Panc1 (cell line): Measurements from ENCODE around the gene YOD1. TPM values are rescaled to one million over a fixed set of nuclear protein-coding genes. Genes with fewer than 3 reads are reported as not detected.

Experiments used
- ATAC-seq: fragments of 200-7000 bp; cut with Tn5 transposase; 2 replicates; pipeline ENCODE4 v1.9.1; 2020; ENCODE audit warnings: mild to moderate bottlenecking, moderate library complexity
- BruUV-seq: library from RNA; stranded (reverse); fragments of 400-500 nt; replicated peaks from 2 replicates; lab custom pipeline; 2021; lab: Mats Ljungman, UMichigan
- CTCF ChIA-PET: fragments of 300-600 bp; sonication (Branson Sonifier 250); formaldehyde crosslinking; loops from one replicate; lab custom pipeline; 2022; ENCODE audit warnings: antibody characterized with exemption; lab: Charles Lee
- POLR2A ChIA-PET: fragments of 300-600 bp; sonication (Branson Sonifier 250); formaldehyde crosslinking; loops from one replicate; lab custom pipeline; 2022; ENCODE audit warnings: antibody characterized with exemption; lab: Charles Lee
- DNase-seq: peaks from one replicate; pipeline ENCODE4 v3.0.0-alpha.2; 2010; ENCODE audit warnings: low read depth, low spot score
- H3K27ac ChIP-seq: 2 replicates; pipeline ENCODE4 v1.5.1; 2011; ENCODE audit warnings: mild to moderate bottlenecking, low read length, inconsistent platforms
- H3K27me3 ChIP-seq: fragments of 200-500 bp; sonication (Bioruptor generic); 2 replicates; pipeline ENCODE4 v1.6.0; 2014; ENCODE audit warnings: low read length, inconsistent platforms; ENCODE audit not compliant: control insufficient read depth, insufficient read depth
- H3K36me3 ChIP-seq: fragments of 200-500 bp; sonication (Bioruptor generic); 2 replicates; pipeline ENCODE4 v1.5.1; 2014; ENCODE audit warnings: inconsistent platforms, mild to moderate bottlenecking, low read length, moderate library complexity; ENCODE audit not compliant: control insufficient read depth, insufficient read depth
- H3K4me1 ChIP-seq: 2 replicates; pipeline ENCODE4 v1.5.1; 2011; ENCODE audit warnings: inconsistent platforms, mild to moderate bottlenecking, low read length, moderate library complexity; ENCODE audit not compliant: control insufficient read depth, insufficient read depth
- H3K4me3 ChIP-seq, 2 experiments: 2 replicates each; pipeline ENCODE4 v1.5.1; 2011 to 2012; ENCODE audit warnings: low read depth in 2 of 2, low read length in 2 of 2, mild to moderate bottlenecking in 2 of 2, inconsistent platforms in 1 of 2, moderate library complexity in 1 of 2
- H3K9me3 ChIP-seq: fragments of 200-500 bp; sonication (Bioruptor generic); 2 replicates; pipeline ENCODE4 v1.5.1; 2014; ENCODE audit warnings: low read depth, mild to moderate bottlenecking, inconsistent platforms, low read length, moderate library complexity; ENCODE audit not compliant: control insufficient read depth, insufficient read depth
- CTCF ChIP-seq: fragments of 450-650 bp; IDR thresholded peaks from 2 replicates; pipeline ENCODE4 v1.5.1; 2017; ENCODE audit warnings: mild to moderate bottlenecking
- POLR2AphosphoS5 ChIP-seq: IDR thresholded peaks from 2 replicates; pipeline ENCODE4 v1.6.1; 2012; ENCODE audit warnings: mild to moderate bottlenecking, low read depth, low read length, moderate library complexity
- REST ChIP-seq, 2 experiments: IDR thresholded peaks; 2 replicates each; pipeline ENCODE4 v1.6.1; 2011 to 2012; ENCODE audit warnings: low read depth in 2 of 2, control low read depth in 1 of 2, low read length in 1 of 2, mild to moderate bottlenecking in 1 of 2, moderate library complexity in 1 of 2; ENCODE audit not compliant: insufficient read depth in 1 of 2
- SIN3A ChIP-seq: IDR thresholded peaks from 2 replicates; pipeline ENCODE4 v1.6.1; 2012; ENCODE audit warnings: low read depth, mild to moderate bottlenecking, low read length, moderate library complexity, borderline replicate concordance; ENCODE audit not compliant: insufficient read depth
- TCF7L2 ChIP-seq: IDR thresholded peaks from 2 replicates; pipeline ENCODE4 v1.6.1; 2011; ENCODE audit warnings: mild to moderate bottlenecking, low read depth, low read length, inconsistent platforms
- in situ Hi-C: cut with HindIII; loops from 2 replicates; pipeline ENCODE4 v1.10.0; 2016; ENCODE audit warnings: low sequenced_read_pairs, low pct_unique_long_range_greater_than_20kb
- intact Hi-C: fragments of 100-400 bp; cut with micrococcal nuclease; formaldehyde crosslinking; loops from one replicate; pipeline ENCODE4 v1.10.0; 2022; ENCODE audit not compliant: unreplicated experiment
- total RNA-seq: library from RNA; stranded (reverse); gene quantifications from one replicate; pipeline ENCODE4 v1.2.1, GENCODE V29; 2021; ENCODE audit not compliant: unreplicated experiment

YOD1 gene
- total RNA-seq, 1 experiment from 2014 or later = 7.1 TPM

- Histone ChIP-seq H3K36me3 (no peaks in the 10 kb centered on the region), H3K27ac (no peak overlapping the region), H3K4me3 (no peak overlapping the region), H3K4me1 (no peaks in the 10 kb centered on the region), H3K27me3 (peaks cover under 1% of the 10 kb centered on the region), H3K9me3 (no peaks in the 10 kb centered on the region)
- in situ Hi-C loops (no loop called here), intact Hi-C loops (no loop called here)
- TF ChIP-seq SIN3A = no peak
- TF ChIP-seq TCF7L2 = no peak
- no peak for TF ChIP-seq REST (IDR thresholded peaks at IDR 0.05; ENCODE audit: insufficient read depth in 1 of 2, low read depth in 2 of 2, low read length in 1 of 2)
- TF ChIP-seq POLR2AphosphoS5 = no peak
- no peak for TF ChIP-seq CTCF
- no TSS peak for BruUV-seq
- POLR2A ChIA-PET = no interaction called here
- no peak for DNase-seq
- CTCF ChIA-PET = interaction anchor here (0.6 kb wide), 1 partner anchor 818 kb away, joined by 3 read pairs; no protein-coding TSS in a partner anchor
- no peak for ATAC-seq
These were observed 44.1 kb downstream of the YOD1 start for GRCh38 chr1:207006914-207007313.

GRCh38 chr1:207006083-207006482, 44.9 kb downstream of the YOD1 start:
- intact Hi-C loops (no loop called here), in situ Hi-C loops (no loop called here)
- ChIA-PET POLR2A (no interaction called here), CTCF (interaction anchor here (0.6 kb wide), 1 partner anchor 818 kb away, joined by 3 read pairs; no protein-coding TSS in a partner anchor)
- DNase-seq = no peak
- Histone ChIP-seq H3K4me1 (no peaks in the 10 kb centered on the region), H3K27me3 (no peaks in the 10 kb centered on the region; the same call in 1 of the 2 replicates), H3K36me3 (no peaks in the 10 kb centered on the region), H3K27ac (no peak overlapping the region), H3K4me3 (no peak overlapping the region), H3K9me3 (no peaks in the 10 kb centered on the region)
- no TSS peak for BruUV-seq
- ATAC-seq = no peak
- TF ChIP-seq POLR2AphosphoS5 (no peak), SIN3A (no peak), CTCF (no peak), REST (IDR thresholded peaks at IDR 0.05; ENCODE audit: insufficient read depth in 1 of 2, low read depth in 2 of 2, low read length in 1 of 2) (no peak), TCF7L2 (no peak)
